Erythroblast (primary cell): ENCODE data around the gene CLEC2L.

Experiments used
- GATA1 ChIP-seq: IDR thresholded peaks from 2 replicates; pipeline ENCODE4 v1.6.1; 2011; ENCODE audit warnings: low read depth, mild to moderate bottlenecking, control low read depth, low read length, moderate library complexity
- POLR2A ChIP-seq: IDR thresholded peaks from 2 replicates; pipeline ENCODE4 v1.6.1; 2011; ENCODE audit warnings: mild to moderate bottlenecking, low read length

- TF ChIP-seq POLR2A (no peak), GATA1 (no peak)
Observed at GRCh38 chr7:139492293-139492692, 31.2 kb upstream of the CLEC2L start.
